K562 (cell line): Measurements from ENCODE around the gene CCDC106. TPM values are rescaled to one million over a fixed set of nuclear protein-coding genes. Genes with fewer than 3 reads are reported as not detected.

Experiments
- ATAC-seq: fragments of 200-7000 bp; cut with Tn5 transposase; 3 replicates; pipeline ENCODE4 v1.9.1; 2020; ENCODE audit warnings: moderate library complexity
- BruUV-seq: library from RNA; stranded (reverse); fragments of 400-500 nt; replicated peaks from 2 replicates; lab custom pipeline; 2021; lab: Mats Ljungman, UMichigan
- CTCF ChIA-PET: fragments of 300-600 bp; formaldehyde crosslinking; extraction: SDS; loops from one replicate; lab custom pipeline; 2021; ENCODE audit warnings: low intra/inter-chr PET ratio; lab: Yijun Ruan, JAX
- POLR2A ChIA-PET: fragments of 300-600, 350-650 bp; sonication (Branson Sonifier 250); formaldehyde crosslinking; extraction: SDS; loops from one replicate; lab custom pipeline; 2021; ENCODE audit warnings: antibody characterized with exemption, inconsistent platforms; lab: Yijun Ruan, JAX
- DNase-seq, 4 experiments: peaks; one replicate each; pipeline versions ENCODE4 v3.0.0 to v3.0.0-alpha.2; 2011 to 2018; ENCODE audit warnings: low spot score in 3 of 4, mixed read lengths in 3 of 4; ENCODE audit errors: extremely low read depth in 1 of 4
- FAIRE-seq: peaks from 2 replicates; lab custom pipeline; 2011; peaks lifted over from hg19 to GRCh38; lab: Jason Lieb, UNC
- H2AFZ ChIP-seq: 2 replicates; pipeline ENCODE4 v1.6.0; 2011; ENCODE audit warnings: low read depth, low read length, control low read depth, inconsistent platforms
- H3K27ac ChIP-seq: fragments of 200-600 bp; 3 replicates; pipeline ENCODE4 v1.8.0; 2011; ENCODE audit warnings: low read depth, mild to moderate bottlenecking, control low read depth, inconsistent platforms, low read length, moderate library complexity, mixed read lengths; ENCODE audit errors: extremely low read depth
- H3K27me3 ChIP-seq, 2 experiments: fragments of 300-600 bp in 1 of 2; 2 replicates in 1 of 2; 3 replicates in 1 of 2; pipeline versions ENCODE4 v1.6.0 to v1.8.0; 2011; ENCODE audit warnings: inconsistent platforms in 2 of 2, low read length in 2 of 2, mild to moderate bottlenecking in 1 of 2, mixed read lengths in 1 of 2, moderate library complexity in 1 of 2; ENCODE audit not compliant: control insufficient read depth in 2 of 2, insufficient read depth in 2 of 2
- H3K36me3 ChIP-seq: fragments of 300-600 bp; 3 replicates; pipeline ENCODE4 v1.8.0; 2011; ENCODE audit warnings: mild to moderate bottlenecking, low read length, inconsistent platforms; ENCODE audit not compliant: control insufficient read depth, insufficient read depth
- H3K4me1 ChIP-seq, 2 experiments: fragments of 200-600 bp in 1 of 2; replicated peaks in 1 of 2; 2 replicates in 1 of 2; 3 replicates in 1 of 2; pipeline versions ENCODE4 v1.5.1 to v1.8.0; 2011; ENCODE audit warnings: inconsistent platforms in 2 of 2, low read length in 2 of 2, mild to moderate bottlenecking in 1 of 2, mixed read lengths in 1 of 2, moderate library complexity in 1 of 2; ENCODE audit not compliant: control insufficient read depth in 2 of 2, insufficient read depth in 2 of 2
- H3K4me2 ChIP-seq: 2 replicates; pipeline ENCODE4 v1.6.1; 2011; ENCODE audit warnings: low read length, control low read depth, inconsistent platforms, mixed read lengths; ENCODE audit not compliant: insufficient read depth
- H3K4me3 ChIP-seq: fragments of 200-600 bp; sonication (generic), shearing (Covaris generic); 2 replicates; pipeline ENCODE4 v1.5.1; 2016; ENCODE audit warnings: control low read depth, inconsistent platforms
- H3K79me2 ChIP-seq: fragments of 200-600 bp; 3 replicates; pipeline ENCODE4 v1.8.0; 2011; ENCODE audit warnings: low read length, inconsistent platforms; ENCODE audit not compliant: control insufficient read depth, insufficient read depth
- H3K9ac ChIP-seq, 2 experiments: 2 replicates each; pipeline versions ENCODE4 v1.6.0 to v1.6.1; 2011; ENCODE audit warnings: low read depth in 2 of 2, low read length in 2 of 2, control low read depth in 1 of 2, inconsistent platforms in 1 of 2, mild to moderate bottlenecking in 1 of 2, mixed read lengths in 1 of 2; ENCODE audit not compliant: insufficient read depth in 1 of 2
- H3K9me1 ChIP-seq: one replicate; pipeline ENCODE4 v1.6.0; 2011; ENCODE audit warnings: inconsistent platforms, mild to moderate bottlenecking, low read length, moderate library complexity; ENCODE audit not compliant: control insufficient read depth, insufficient read depth
- H3K9me3 ChIP-seq: replicated peaks from 2 replicates; pipeline ENCODE4 v1.5.1; 2011; ENCODE audit warnings: low read depth, low read length, inconsistent platforms; ENCODE audit not compliant: control insufficient read depth, insufficient read depth
- H4K20me1 ChIP-seq: replicated peaks from 2 replicates; pipeline ENCODE4 v1.6.1; 2011; ENCODE audit warnings: low read length, inconsistent platforms, mixed read lengths; ENCODE audit not compliant: control insufficient read depth, insufficient read depth
- ASH1L ChIP-seq: fragments of 450-650 bp; IDR thresholded peaks from 2 replicates; pipeline ENCODE4 v1.6.1; 2018; ENCODE audit warnings: borderline replicate concordance, mild to moderate bottlenecking, low read depth; ENCODE audit not compliant: partially characterized antibody
- HDAC6 ChIP-seq: IDR thresholded peaks from 2 replicates; pipeline ENCODE4 v1.6.1; 2012; ENCODE audit warnings: low read depth, mild to moderate bottlenecking, control low read depth, inconsistent platforms, low read length, moderate library complexity
- MCM2 ChIP-seq: fragments of 450-650 bp; IDR thresholded peaks from 2 replicates; pipeline ENCODE4 v1.6.1; 2017; ENCODE audit warnings: low read depth, mild to moderate bottlenecking
- POLR2G ChIP-seq: fragments of 200-400 bp; formaldehyde crosslinking; IDR thresholded peaks from 2 replicates; pipeline ENCODE4 v1.6.1; 2017; ENCODE audit warnings: low read depth, mild to moderate bottlenecking, antibody characterized with exemption, low read length, moderate library complexity
- RBFOX2 ChIP-seq: fragments of 200-400 bp; formaldehyde crosslinking; IDR thresholded peaks from 2 replicates; pipeline ENCODE4 v1.6.1; 2017; ENCODE audit warnings: low read depth, mild to moderate bottlenecking, low read length, moderate library complexity
- RBM22 ChIP-seq: fragments of 200-400 bp; formaldehyde crosslinking; IDR thresholded peaks from 2 replicates; pipeline ENCODE4 v1.6.1; 2018; ENCODE audit warnings: low read length, low read depth; ENCODE audit not compliant: poor library complexity, severe bottlenecking
- WGBS: fragments of 100-300 bp; shearing (Covaris generic); methylation state at CpG from one replicate; pipeline ENCODE4 v1.1.6; 2016; ENCODE audit warnings: low coverage, mixed read lengths; ENCODE audit not compliant: insufficient coverage; ENCODE audit errors: missing lambda C conversion rate; 5-methylcytosine and 5-hydroxymethylcytosine counted together
- in situ Hi-C: fragments of 300-500 bp; cut with MboI; formaldehyde crosslinking; loops from 4 replicates; pipeline ENCODE4 v1.15.0; 2018; ENCODE audit warnings: inconsistent platforms, mixed read lengths
- intact Hi-C: fragments of 100-400 bp; cut with micrococcal nuclease; formaldehyde crosslinking; loops from 2 replicates; pipeline ENCODE4 v1.14.2; 2022
- polyA plus RNA-seq, 8 experiments: library from polyadenylated mRNA; depleted of rRNA in 4 of 8; stranded (reverse) in 5 of 8; unstranded in 3 of 8; fragments of >200 nt; fragmentation: Nextera tagmentation in 2 of 8; fragmentation: Illumina TruSeq in 1 of 8; extraction: Ambion mirVana in 2 of 8; extraction: Trizol in 1 of 8; gene quantifications; 2 replicates each; pipeline versions ENCODE4 v1.2.1 to v1.2.3, GENCODE V29; 2011 to 2014; ENCODE audit warnings: inconsistent platforms in 1 of 8, missing spikeins in 1 of 8
- total RNA-seq, 7 experiments: library from RNA; depleted of rRNA in 6 of 7; stranded (reverse); fragments of >200 nt in 6 of 7; fragmentation: Illumina TruSeq in 2 of 7; extraction: Trizol in 2 of 7; gene quantifications; 2 replicates each; pipeline versions ENCODE4 v1.2.1 to v1.2.3, GENCODE V29; 2011 to 2021; ENCODE audit warnings: low replicate concordance in 1 of 7

CCDC106 gene
- total and polyA plus RNA-seq, 9 of the 15 experiments (the other 6 are each of a cell fraction or from before 2014, with no cell fraction given): 0.10 to 27.5 (median 15.0) TPM; not detected in 1

- no peaks in the 10 kb centered on the region for H3K27me3 ChIP-seq
- POLR2A ChIA-PET: interaction anchor here (1.2 to 2.1 kb wide), 4 partner anchors 11 to 23 kb away, joined by 5 to 12 read pairs (median 7); partner anchors contain the start of genes CCDC106 and U2AF2
- H3K4me3 ChIP-seq: no peak overlapping the region
- peaks cover 5% of the 10 kb centered on the region for H3K9me1 ChIP-seq
- no peak overlapping the region for H3K4me2 ChIP-seq
- no peak for ATAC-seq
- no peaks in the 10 kb centered on the region for H3K9me3 ChIP-seq
- no TSS peak for BruUV-seq
- TF ChIP-seq RBFOX2: peak; percentile 64
- peak; percentile 97 for TF ChIP-seq HDAC6
- no peak for TF ChIP-seq MCM2
- TF ChIP-seq ASH1L: no peak
- TF ChIP-seq RBM22: peak; percentile 80
- peak; percentile 68 for TF ChIP-seq POLR2G
- TF ChIP-seq, all 486 proteins: peak for 4
- intact Hi-C loops (no loop called here), in situ Hi-C loops (no loop called here)
- H3K79me2 ChIP-seq: peaks cover 87% of the 10 kb centered on the region
- peaks cover 86% of the 10 kb centered on the region for H3K36me3 ChIP-seq
- CTCF ChIA-PET: no interaction called here
- 78% methylated on average over 22 of the region's 23 CpGs for WGBS
- H3K9ac ChIP-seq: peak overlapping the region in 1 of 2 experiments; percentile 14; a peak in 1 of 4 replicates
- H4K20me1 ChIP-seq: peaks cover 53% of the 10 kb centered on the region
- peak in 1 of 4 experiments; percentile 30 for DNase-seq
- H3K27ac ChIP-seq: no peak overlapping the region
- H2AFZ ChIP-seq: no peak overlapping the region
- FAIRE-seq: peak; percentile 40
- peaks cover 25 to 50% of the 10 kb centered on the region in 2 experiments for H3K4me1 ChIP-seq
Observed at GRCh38 chr19:55670280-55671053, 22.5 kb downstream of the CCDC106 start.
